OCI-LY7 (cell line): ENCODE data around the gene RACGAP1. TPM values are rescaled to one million over a fixed set of nuclear protein-coding genes. Genes with fewer than 3 reads are reported as not detected.

Experiments
- BruUV-seq: library from RNA; stranded (reverse); fragments of 400-500 nt; replicated peaks from 2 replicates; lab custom pipeline; 2021; lab: Mats Ljungman, UMichigan
- CTCF ChIA-PET: fragments of 300-600 bp; sonication (Branson Sonifier 250); formaldehyde crosslinking; loops from one replicate; lab custom pipeline; 2022; ENCODE audit warnings: antibody characterized with exemption; ENCODE audit not compliant: unreplicated experiment; lab: Charles Lee
- POLR2A ChIA-PET: fragments of 300-600 bp; sonication (Branson Sonifier 250); formaldehyde crosslinking; loops from one replicate; lab custom pipeline; 2022; ENCODE audit warnings: antibody characterized with exemption; lab: Charles Lee
- DNase-seq: peaks from one replicate; pipeline ENCODE4 v3.0.0-alpha.2; 2015; ENCODE audit warnings: low spot score
- H2AFZ ChIP-seq: fragments of 200-600 bp; sonication (generic), shearing (Covaris generic); 2 replicates; pipeline ENCODE4 v1.6.1; 2014; ENCODE audit warnings: mild to moderate bottlenecking, antibody characterized with exemption, low read length, moderate library complexity
- H3K27ac ChIP-seq: fragments of 200-600 bp; sonication (generic); 2 replicates; pipeline ENCODE4 v1.5.1; 2014; ENCODE audit warnings: mixed run types, low read depth, mild to moderate bottlenecking, moderate library complexity, low read length, inconsistent platforms; ENCODE audit not compliant: poor library complexity, severe bottlenecking
- H3K36me3 ChIP-seq: fragments of 200-600 bp; sonication (generic); 2 replicates; pipeline ENCODE4 v1.6.1; 2014; ENCODE audit warnings: mild to moderate bottlenecking, antibody characterized with exemption, low read length, moderate library complexity, mixed read lengths; ENCODE audit not compliant: insufficient read depth
- H3K4me1 ChIP-seq: fragments of 200-600 bp; sonication (generic); 2 replicates; pipeline ENCODE4 v1.5.1; 2014; ENCODE audit warnings: mild to moderate bottlenecking, low read length; ENCODE audit not compliant: insufficient read depth, poor library complexity, severe bottlenecking
- H3K4me2 ChIP-seq: fragments of 200-600 bp; sonication (generic); 2 replicates; pipeline ENCODE4 v1.6.1; 2014; ENCODE audit warnings: mild to moderate bottlenecking, low read length
- H3K4me3 ChIP-seq: fragments of 200-600 bp; sonication (generic); 2 replicates; pipeline ENCODE4 v1.5.1; 2014; ENCODE audit warnings: mild to moderate bottlenecking, low read depth, low read length; ENCODE audit not compliant: poor library complexity, severe bottlenecking
- H3K79me2 ChIP-seq: fragments of 200-600 bp; sonication (generic); 2 replicates; pipeline ENCODE4 v1.6.1; 2016; ENCODE audit warnings: low read depth, mild to moderate bottlenecking, low read length, moderate library complexity, mixed read lengths; ENCODE audit not compliant: insufficient read depth
- H3K9me2 ChIP-seq: fragments of 200-600 bp; sonication (generic); 2 replicates; pipeline ENCODE4 v1.6.1; 2016; ENCODE audit warnings: mild to moderate bottlenecking, low read length, mixed read lengths; ENCODE audit not compliant: insufficient read depth
- H3K9me3 ChIP-seq: fragments of 200-600 bp; sonication (generic); 2 replicates; pipeline ENCODE4 v1.6.1; 2014; ENCODE audit warnings: mild to moderate bottlenecking, mixed run types, low read length, mixed read lengths
- H4K20me1 ChIP-seq: fragments of 200-600 bp; sonication (generic); 2 replicates; pipeline ENCODE4 v1.6.1; 2014; ENCODE audit warnings: mild to moderate bottlenecking, antibody characterized with exemption, low read length, moderate library complexity, mixed read lengths; ENCODE audit not compliant: insufficient read depth
- EZH2phosphoT487 ChIP-seq: fragments of 200-600 bp; sonication (generic); IDR thresholded peaks from 2 replicates; pipeline ENCODE4 v1.6.1; 2018; ENCODE audit warnings: low read depth, borderline replicate concordance, mild to moderate bottlenecking, mixed run types, antibody characterized with exemption, low read length, moderate library complexity, mixed read lengths
- intact Hi-C: fragments of 100-400 bp; cut with micrococcal nuclease; formaldehyde crosslinking; loops from one replicate; pipeline ENCODE4 v1.10.0; 2022; ENCODE audit not compliant: unreplicated experiment
- total RNA-seq, 2 experiments: library from RNA; depleted of rRNA in 1 of 2; stranded (reverse); fragments of >200 nt in 1 of 2; shearing (Covaris generic) in 1 of 2; gene quantifications; 2 replicates each; pipeline ENCODE4 v1.2.3, GENCODE V29; 2014 to 2022
- TF ChIP-seq, protein P1 (sequence below): fragments of 200-600 bp; sonication (generic); conservative IDR thresholded peaks from 2 replicates; pipeline ENCODE4 v1.5.1; 2014; ENCODE audit warnings: mild to moderate bottlenecking, antibody characterized with exemption, low read length, moderate library complexity, mixed read lengths

Gene RACGAP1
- total RNA-seq, 2 experiments from 2014 or later: 69.6 to 104 TPM

DNA sequence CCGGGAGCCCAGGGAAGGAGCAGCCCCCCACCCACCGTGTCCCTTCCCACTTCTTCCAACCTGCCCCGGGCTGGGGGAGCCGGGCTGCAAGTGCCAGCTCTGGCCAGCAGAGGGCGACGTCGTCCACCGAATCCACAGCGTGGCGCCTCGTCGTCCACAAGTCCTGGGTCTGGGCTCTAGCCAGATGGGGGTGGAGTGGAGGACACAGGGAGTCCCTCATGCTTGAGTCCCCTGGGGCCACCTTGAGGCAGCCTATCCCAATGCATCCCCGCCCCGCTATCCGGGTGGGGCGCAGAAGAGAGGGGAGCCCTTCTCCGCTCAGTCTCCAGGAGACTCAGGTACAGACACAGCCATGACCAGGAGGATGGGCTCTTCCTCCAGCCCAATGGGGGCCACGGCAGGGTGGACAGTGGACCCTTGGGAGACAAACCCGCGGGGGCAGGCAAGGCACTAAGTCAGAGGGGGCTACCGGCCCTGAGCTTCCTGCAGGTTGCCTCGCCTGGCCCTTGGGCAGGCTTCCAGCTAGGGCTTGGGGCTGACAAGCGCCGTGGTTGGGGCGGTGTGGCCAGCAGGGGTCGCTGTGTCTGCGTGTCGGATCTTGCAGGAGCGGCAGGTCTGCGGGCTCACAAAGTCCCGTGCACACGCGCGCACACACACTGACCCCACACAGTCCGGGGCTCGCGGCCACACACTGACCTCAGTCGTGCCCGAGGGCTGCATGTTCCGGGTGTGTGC, 58.1 kb downstream of the RACGAP1 start:
- no peaks in the 10 kb centered on the region for H4K20me1 ChIP-seq
- ChIA-PET CTCF (interaction anchor here (0.6 to 2.2 kb wide), 6 partner anchors 24 to 187 kb away, joined by 3 to 20 read pairs (median 4); partner anchors contain the start of gene SMARCD1), POLR2A (no interaction called here)
- H3K79me2 ChIP-seq: no peaks in the 10 kb centered on the region
- H3K4me3 ChIP-seq: peak overlapping the region; percentile 61
- intact Hi-C loops: loop anchor here (1.0 to 5.0 kb wide), 5 partner anchors 70 to 200 kb away; partner anchors contain the start of gene CERS5
- H3K9me3 ChIP-seq: no peaks in the 10 kb centered on the region
- H2AFZ ChIP-seq: peak overlapping the region; percentile 99
- H3K9me2 ChIP-seq: no peaks in the 10 kb centered on the region
- TF ChIP-seq EZH2phosphoT487: no peak
- TF ChIP-seq, protein P1, sequence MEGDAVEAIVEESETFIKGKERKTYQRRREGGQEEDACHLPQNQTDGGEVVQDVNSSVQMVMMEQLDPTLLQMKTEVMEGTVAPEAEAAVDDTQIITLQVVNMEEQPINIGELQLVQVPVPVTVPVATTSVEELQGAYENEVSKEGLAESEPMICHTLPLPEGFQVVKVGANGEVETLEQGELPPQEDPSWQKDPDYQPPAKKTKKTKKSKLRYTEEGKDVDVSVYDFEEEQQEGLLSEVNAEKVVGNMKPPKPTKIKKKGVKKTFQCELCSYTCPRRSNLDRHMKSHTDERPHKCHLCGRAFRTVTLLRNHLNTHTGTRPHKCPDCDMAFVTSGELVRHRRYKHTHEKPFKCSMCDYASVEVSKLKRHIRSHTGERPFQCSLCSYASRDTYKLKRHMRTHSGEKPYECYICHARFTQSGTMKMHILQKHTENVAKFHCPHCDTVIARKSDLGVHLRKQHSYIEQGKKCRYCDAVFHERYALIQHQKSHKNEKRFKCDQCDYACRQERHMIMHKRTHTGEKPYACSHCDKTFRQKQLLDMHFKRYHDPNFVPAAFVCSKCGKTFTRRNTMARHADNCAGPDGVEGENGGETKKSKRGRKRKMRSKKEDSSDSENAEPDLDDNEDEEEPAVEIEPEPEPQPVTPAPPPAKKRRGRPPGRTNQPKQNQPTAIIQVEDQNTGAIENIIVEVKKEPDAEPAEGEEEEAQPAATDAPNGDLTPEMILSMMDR: peak; percentile 90
- H3K4me1 ChIP-seq: peaks cover 9% of the 10 kb centered on the region
- peak overlapping the region; percentile 94 for H3K4me2 ChIP-seq
- H3K27ac ChIP-seq: no peak overlapping the region
- BruUV-seq: no TSS peak
- no peaks in the 10 kb centered on the region for H3K36me3 ChIP-seq
- DNase-seq: peak; percentile 86

DNA sequence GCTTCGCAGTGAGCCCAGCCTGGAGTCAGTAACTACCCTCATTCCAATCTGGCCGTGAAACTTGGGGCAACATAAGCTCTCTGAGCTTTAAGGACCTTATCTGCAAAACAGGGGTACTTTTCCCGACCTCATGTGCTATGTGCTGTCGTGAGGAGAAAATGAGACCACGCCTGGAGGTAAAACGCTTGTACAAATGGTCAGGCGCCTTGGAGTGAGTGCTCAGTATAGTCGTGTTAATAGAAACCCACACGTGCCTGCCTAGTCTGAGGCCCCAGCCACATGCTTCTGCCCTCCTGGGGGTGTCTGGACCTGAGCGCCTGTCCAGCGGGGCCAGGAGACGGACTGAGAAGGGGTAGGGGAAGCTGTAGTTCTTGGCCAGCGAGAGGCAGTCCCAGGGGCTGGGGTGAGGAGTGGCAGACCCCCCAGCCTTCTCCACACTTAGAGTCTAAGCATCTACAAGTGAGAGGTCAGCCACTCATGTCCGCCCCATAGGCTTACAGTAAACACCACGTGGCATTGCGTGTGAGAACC, 58.7 kb downstream of the RACGAP1 start:
- DNase-seq: no peak
- ChIA-PET CTCF (interaction anchor here (0.6 to 2.2 kb wide), 7 partner anchors 72 to 187 kb away, joined by 3 to 20 read pairs (median 4); partner anchors contain the start of gene SMARCD1), POLR2A (interaction anchor here (0.5 kb wide), 1 partner anchor 674 kb away, joined by 3 read pairs; no protein-coding TSS in a partner anchor)
- Histone ChIP-seq H3K9me2 (no peaks in the 10 kb centered on the region), H3K36me3 (no peaks in the 10 kb centered on the region), H3K4me1 (peaks cover 9% of the 10 kb centered on the region), H3K9me3 (no peaks in the 10 kb centered on the region), H3K4me3 (no peak overlapping the region), H3K79me2 (no peaks in the 10 kb centered on the region), H3K4me2 (peak overlapping the region; percentile 94), H2AFZ (no peak overlapping the region), H4K20me1 (no peaks in the 10 kb centered on the region), H3K27ac (no peak overlapping the region)
- TF ChIP-seq, protein P1: no peak
- TF ChIP-seq EZH2phosphoT487: no peak
- intact Hi-C loops: loop anchor here (1.0 to 5.0 kb wide), 5 partner anchors 71 to 201 kb away; partner anchors contain the start of gene CERS5
- BruUV-seq: no TSS peak
